SK-N-MC (cell line): ENCODE results near the gene CPNE9.

Experiments
- EZH2 ChIP-seq: fragments of 200-600 bp; sonication (generic); IDR thresholded peaks from one replicate; pipeline ENCODE4 v1.6.1; 2017; ENCODE audit warnings: antibody characterized with exemption
- FOXP2 ChIP-seq: optimal IDR thresholded peaks from 2 replicates; pipeline ENCODE3; 2011; ENCODE audit warnings: mild to moderate bottlenecking, moderate library complexity; ENCODE audit not compliant: insufficient read depth; ENCODE audit errors: extremely low read length, control extremely low read depth
- POLR2AphosphoS5 ChIP-seq: IDR thresholded peaks from 2 replicates; pipeline ENCODE4 v1.6.1; 2012; ENCODE audit warnings: mild to moderate bottlenecking, low read depth, low read length, borderline replicate concordance

DNA sequence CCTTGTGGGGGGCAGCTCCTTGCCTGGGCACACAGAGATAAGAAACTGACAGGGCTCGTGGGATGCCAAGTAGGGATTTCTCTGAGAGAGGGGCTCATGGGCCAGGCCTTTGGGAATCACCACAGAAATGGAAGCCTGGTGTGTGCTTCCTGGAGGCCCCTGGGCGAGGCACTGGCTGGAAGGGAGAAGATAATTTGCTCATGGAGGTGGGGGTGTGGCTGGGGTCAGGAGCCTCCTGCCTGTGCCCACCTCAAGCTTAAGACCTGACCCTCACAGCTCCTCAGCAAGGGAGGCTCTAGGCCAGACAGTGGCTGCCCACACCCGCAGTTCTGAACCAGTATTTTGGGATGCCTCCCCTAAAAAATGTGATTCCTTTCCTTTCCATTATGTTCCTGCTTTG lies 16.9 kb upstream of the CPNE9 start:
- no peak for TF ChIP-seq POLR2AphosphoS5
- no peak for TF ChIP-seq EZH2
- TF ChIP-seq FOXP2: no peak
